Endodermal cell (in vitro differentiated cells): ENCODE measurements around the gene AUTS2. TPM values are rescaled to one million over a fixed set of nuclear protein-coding genes. Genes with fewer than 3 reads are reported as not detected.

Source experiments
- DNase-seq: peaks from one replicate; pipeline ENCODE4 v3.0.0-alpha.2; 2017
- H3K27ac ChIP-seq: 2 replicates; pipeline ENCODE4 v1.5.1; 2013; ENCODE audit warnings: mild to moderate bottlenecking, low read depth, low read length, moderate library complexity
- H3K27me3 ChIP-seq: 2 replicates; pipeline ENCODE4 v1.6.1; 2013; ENCODE audit warnings: mild to moderate bottlenecking, low read length, moderate library complexity; ENCODE audit not compliant: insufficient read depth, control insufficient read depth, poor library complexity, severe bottlenecking
- H3K36me3 ChIP-seq: 2 replicates; pipeline ENCODE4 v1.7.0; 2013; ENCODE audit warnings: mild to moderate bottlenecking, low read length, moderate library complexity; ENCODE audit not compliant: control insufficient read depth, insufficient read depth
- H3K4me1 ChIP-seq: one replicate; pipeline ENCODE4 v1.7.0; 2013; ENCODE audit warnings: low read length; ENCODE audit not compliant: control insufficient read depth, insufficient read depth
- H3K4me3 ChIP-seq: 2 replicates; pipeline ENCODE4 v1.5.1; 2013; ENCODE audit warnings: mild to moderate bottlenecking, low read length, moderate library complexity
- H3K9ac ChIP-seq: 2 replicates; pipeline ENCODE4 v1.6.1; 2013; ENCODE audit warnings: mild to moderate bottlenecking, low read length, moderate library complexity; ENCODE audit not compliant: poor library complexity, severe bottlenecking; ENCODE audit errors: extremely low read depth
- H3K9me3 ChIP-seq: 2 replicates; pipeline ENCODE4 v1.6.1; 2013; ENCODE audit warnings: mild to moderate bottlenecking, low read length, moderate library complexity; ENCODE audit not compliant: control insufficient read depth
- H3K27ac Mint-ChIP-seq: 2 replicates; pipeline ENCODE4 v1.8.0; 2020; ENCODE audit warnings: mixed read lengths
- H3K27me3 Mint-ChIP-seq: 2 replicates; pipeline ENCODE4 v1.8.0; 2021; ENCODE audit warnings: mild to moderate bottlenecking, mixed read lengths; ENCODE audit not compliant: insufficient read depth
- H3K36me3 Mint-ChIP-seq: 2 replicates; pipeline ENCODE4 v1.8.0; 2020; ENCODE audit warnings: low read depth, mixed read lengths
- H3K4me1 Mint-ChIP-seq: 2 replicates; pipeline ENCODE4 v1.8.0; 2020; ENCODE audit warnings: mixed read lengths
- H3K4me3 Mint-ChIP-seq: 2 replicates; pipeline ENCODE4 v1.8.0; 2020; ENCODE audit warnings: mild to moderate bottlenecking, moderate library complexity, mixed read lengths
- H3K9me3 Mint-ChIP-seq: 2 replicates; pipeline ENCODE4 v1.8.0; 2020; ENCODE audit warnings: mild to moderate bottlenecking, mixed read lengths
- CTCF ChIP-seq: fragments of 200-600 bp; sonication (generic); conservative IDR thresholded peaks from 2 replicates; pipeline ENCODE4 v1.5.0; 2021; ENCODE audit warnings: antibody characterized with exemption, mild to moderate bottlenecking
- WGBS, 2 experiments: methylation state at CpG; one replicate each; pipeline versions ENCODE4 v1.1.5 to v1.1.7; 2013; ENCODE audit warnings: missing lambda C conversion rate in 2 of 2, mixed read lengths in 1 of 2; ENCODE audit not compliant: insufficient coverage in 1 of 2, insufficient read length in 1 of 2; 5-methylcytosine and 5-hydroxymethylcytosine counted together
- total RNA-seq, 2 donors: library from RNA; stranded (reverse); fragmentation: NEBNext Ultra II Directional in 1 of 2; extraction: Animal tissue kit (Norgen Biotek cat#: 25700) in 1 of 2; gene quantifications; 2 replicates in 1 of 2; 3 replicates in 1 of 2; pipeline ENCODE4 v1.2.1, GENCODE V29; 2021

Gene AUTS2
- total RNA-seq, 2 donors from 2014 or later, result 76.8 to 106 TPM

DNA sequence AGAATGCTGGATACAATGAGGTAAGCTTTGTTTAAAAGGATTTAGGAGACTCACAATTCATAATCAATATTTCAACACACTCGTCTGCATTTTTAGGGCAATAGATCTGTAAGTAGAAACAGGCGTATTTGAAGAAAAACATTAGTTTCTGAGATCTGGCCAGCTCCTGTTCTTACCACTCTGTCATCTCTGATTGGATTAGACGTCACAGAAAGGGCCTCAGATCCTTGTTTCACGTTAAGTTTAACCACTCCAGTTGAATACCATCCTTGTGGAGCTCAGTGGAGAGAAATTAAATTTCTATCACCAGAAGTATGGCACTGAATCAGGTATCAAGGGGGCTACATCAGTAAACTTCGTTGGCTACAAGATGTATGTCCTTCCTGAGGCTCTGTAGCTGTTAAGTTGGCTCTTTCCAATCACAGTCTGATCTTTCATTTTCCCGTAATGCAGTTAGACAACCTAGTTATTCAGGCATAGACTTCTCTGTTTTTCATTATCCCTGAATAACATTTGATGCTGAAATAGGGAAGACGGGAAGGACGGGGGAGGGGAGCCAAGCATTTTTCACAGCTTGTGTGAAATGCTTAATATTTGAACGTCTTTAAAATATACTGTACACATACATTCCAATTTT is 874.4 kb downstream of the AUTS2 start:
- H3K27me3 Mint-ChIP-seq, result no peaks in the 10 kb centered on the region
- 94 to 100% methylated on average over 6 to 9 of the region's 9 CpGs for WGBS, 2 experiments
- peaks cover 11% of the 10 kb centered on the region for H3K4me1 Mint-ChIP-seq
- H3K27ac Mint-ChIP-seq, result no peak overlapping the region
- Histone ChIP-seq H3K36me3 (no peaks in the 10 kb centered on the region), H3K9me3 (no peaks in the 10 kb centered on the region), H3K4me1 (peaks cover 2% of the 10 kb centered on the region), H3K4me3 (no peak overlapping the region), H3K27ac (no peak overlapping the region), H3K9ac (no peak overlapping the region), H3K27me3 (no peaks in the 10 kb centered on the region)
- DNase-seq, result no peak
- H3K36me3 Mint-ChIP-seq, result no peaks in the 10 kb centered on the region
- no peak for TF ChIP-seq CTCF
- no peak overlapping the region for H3K4me3 Mint-ChIP-seq
- no peaks in the 10 kb centered on the region for H3K9me3 Mint-ChIP-seq

GRCh38 chr7:70474639-70475234 is 876.5 kb downstream of the AUTS2 start:
- Histone ChIP-seq H3K36me3 (no peaks in the 10 kb centered on the region), H3K27ac (no peak overlapping the region), H3K9ac (no peak overlapping the region), H3K4me1 (no peaks in the 10 kb centered on the region), H3K9me3 (no peaks in the 10 kb centered on the region), H3K27me3 (no peaks in the 10 kb centered on the region), H3K4me3 (no peak overlapping the region)
- H3K4me3 Mint-ChIP-seq, result no peak overlapping the region
- TF ChIP-seq CTCF, result no peak
- H3K27me3 Mint-ChIP-seq, result no peaks in the 10 kb centered on the region
- WGBS, 2 experiments, result 93 to 97% methylated on average over 5 of the region's 5 CpGs
- H3K4me1 Mint-ChIP-seq, result peaks cover 4% of the 10 kb centered on the region
- peaks cover 3% of the 10 kb centered on the region for H3K36me3 Mint-ChIP-seq
- H3K27ac Mint-ChIP-seq, result no peak overlapping the region
- DNase-seq, result no peak
- no peaks in the 10 kb centered on the region for H3K9me3 Mint-ChIP-seq

DNA sequence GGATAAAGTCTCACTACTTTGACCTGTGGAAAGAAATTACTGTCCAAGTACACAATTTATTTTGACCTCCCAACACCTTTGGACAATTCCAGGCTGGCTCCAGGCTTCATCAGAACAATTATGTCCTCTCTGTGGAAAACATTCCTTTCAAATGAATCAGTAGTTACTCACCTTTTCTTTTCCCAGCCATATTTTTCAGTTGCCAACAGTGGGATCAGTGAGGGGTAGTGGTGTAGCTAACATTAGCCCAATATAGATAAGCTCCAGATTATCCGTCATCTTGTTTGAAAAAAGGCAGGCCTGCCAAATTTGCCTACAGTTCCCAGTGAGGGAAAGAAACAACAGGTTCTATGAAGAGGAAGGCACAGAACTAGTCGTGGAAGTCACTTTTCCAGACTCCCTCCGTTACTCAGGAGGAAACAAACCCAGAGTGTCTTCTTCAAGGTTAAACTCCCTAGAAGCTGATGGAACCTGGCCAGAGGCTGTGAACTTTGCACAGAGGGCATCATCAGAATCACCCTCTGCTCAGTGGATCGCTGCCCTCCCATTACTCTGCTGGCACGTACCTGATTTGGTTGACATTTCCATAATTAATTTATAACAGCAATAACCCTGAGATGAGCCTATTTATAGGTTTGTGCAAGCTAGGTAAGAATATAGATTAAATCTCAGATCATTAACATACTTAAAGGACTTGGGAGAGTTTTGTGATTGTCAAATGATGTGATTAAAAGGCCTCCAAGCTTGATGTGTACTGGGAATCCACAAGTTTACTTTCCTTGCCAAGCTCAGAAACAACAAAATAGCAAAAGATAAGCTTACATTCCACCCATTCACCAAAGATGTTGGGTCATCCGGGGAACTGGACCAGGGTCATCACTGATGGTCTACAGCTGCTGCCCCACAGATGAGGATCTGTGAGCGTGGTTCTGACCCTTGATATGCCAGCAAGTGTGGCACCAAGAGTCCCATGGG is 879.0 kb downstream of the AUTS2 start:
- Mint-ChIP-seq H3K27ac (no peak overlapping the region), H3K9me3 (no peaks in the 10 kb centered on the region), H3K27me3 (no peaks in the 10 kb centered on the region), H3K4me1 (peaks cover 4% of the 10 kb centered on the region), H3K4me3 (no peak overlapping the region), H3K36me3 (peaks cover 3% of the 10 kb centered on the region)
- no peaks in the 10 kb centered on the region for H3K27me3 ChIP-seq
- WGBS, 2 experiments, result 94 to 97% methylated on average over 5 to 7 of the region's 7 CpGs
- no peaks in the 10 kb centered on the region for H3K9me3 ChIP-seq
- TF ChIP-seq CTCF, result no peak
- no peaks in the 10 kb centered on the region for H3K4me1 ChIP-seq
- no peak for DNase-seq
- no peak overlapping the region for H3K4me3 ChIP-seq
- no peaks in the 10 kb centered on the region for H3K36me3 ChIP-seq
- H3K9ac ChIP-seq, result no peak overlapping the region
- H3K27ac ChIP-seq, result no peak overlapping the region
